Gastrocnemius medialis (tissue), 4 donors: ENCODE data around the gene KRT73.

Source experiments
- POLR2A ChIP-seq, 2 donors: fragments of 450-650 bp; IDR thresholded peaks; one replicate each; pipeline ENCODE4 v1.6.1; 2017; ENCODE audit warnings: antibody characterized with exemption in 2 of 2, mild to moderate bottlenecking in 2 of 2, moderate library complexity in 2 of 2
- TF ChIP-seq, protein P1 (sequence below), 5 experiments: fragments of 450-650 bp in 3 of 5; fragments of 200-600 bp in 2 of 5; sonication (generic) in 2 of 5; IDR thresholded peaks in 4 of 5; conservative IDR thresholded peaks in 1 of 5; 1 replicate in 4 of 5; 2 replicates in 1 of 5; pipeline ENCODE4 v1.5.1; 2016 to 2019; ENCODE audit warnings: antibody characterized with exemption in 5 of 5, mild to moderate bottlenecking in 3 of 5, moderate library complexity in 3 of 5

DNA sequence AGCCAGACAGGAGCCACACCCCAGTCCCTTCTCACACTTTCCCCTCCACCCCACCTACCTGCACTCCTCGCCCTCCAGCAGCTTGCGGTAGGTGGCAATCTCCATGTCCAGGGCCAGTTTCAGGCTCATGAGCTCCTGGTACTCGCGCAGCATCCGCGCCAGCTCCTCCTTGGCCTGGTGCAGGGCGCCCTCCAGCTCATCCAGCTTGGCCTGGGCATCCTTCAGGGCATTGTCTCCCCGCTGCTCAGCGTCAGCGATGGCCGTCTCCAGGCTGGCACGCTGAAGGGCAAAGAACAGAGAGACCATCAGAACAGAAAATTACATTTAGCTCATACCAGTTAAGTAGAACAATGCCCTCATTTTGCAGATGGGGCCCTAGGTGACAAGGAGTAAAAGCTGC is 50.2 kb downstream of the KRT73 start:
- TF ChIP-seq, protein P1, sequence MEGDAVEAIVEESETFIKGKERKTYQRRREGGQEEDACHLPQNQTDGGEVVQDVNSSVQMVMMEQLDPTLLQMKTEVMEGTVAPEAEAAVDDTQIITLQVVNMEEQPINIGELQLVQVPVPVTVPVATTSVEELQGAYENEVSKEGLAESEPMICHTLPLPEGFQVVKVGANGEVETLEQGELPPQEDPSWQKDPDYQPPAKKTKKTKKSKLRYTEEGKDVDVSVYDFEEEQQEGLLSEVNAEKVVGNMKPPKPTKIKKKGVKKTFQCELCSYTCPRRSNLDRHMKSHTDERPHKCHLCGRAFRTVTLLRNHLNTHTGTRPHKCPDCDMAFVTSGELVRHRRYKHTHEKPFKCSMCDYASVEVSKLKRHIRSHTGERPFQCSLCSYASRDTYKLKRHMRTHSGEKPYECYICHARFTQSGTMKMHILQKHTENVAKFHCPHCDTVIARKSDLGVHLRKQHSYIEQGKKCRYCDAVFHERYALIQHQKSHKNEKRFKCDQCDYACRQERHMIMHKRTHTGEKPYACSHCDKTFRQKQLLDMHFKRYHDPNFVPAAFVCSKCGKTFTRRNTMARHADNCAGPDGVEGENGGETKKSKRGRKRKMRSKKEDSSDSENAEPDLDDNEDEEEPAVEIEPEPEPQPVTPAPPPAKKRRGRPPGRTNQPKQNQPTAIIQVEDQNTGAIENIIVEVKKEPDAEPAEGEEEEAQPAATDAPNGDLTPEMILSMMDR (IDR thresholded peaks at IDR 0.05 in 4 of 5, conservative IDR thresholded peaks at IDR 0.05 in 1 of 5) = no peak
- TF ChIP-seq POLR2A (IDR thresholded peaks at IDR 0.05) = no peak
